Heart left ventricle (tissue), 16 donors: ENCODE data around the gene AKR7A2. TPM values are rescaled to one million over a fixed set of nuclear protein-coding genes. Genes with fewer than 3 reads are reported as not detected.
A peak's percentile ranks its signal among the peaks of the same experiment; 100 is the strongest.
"Not testable (repeated sequence)": the region's sequence is repeated elsewhere in the genome, so short reads cannot be mapped to it uniquely, and the experiment has no call there.

Source experiments
- ATAC-seq, 4 donors: fragments of 200-7000 bp; cut with Tn5 transposase; one replicate each; pipeline ENCODE4 v1.9.1; 2020 to 2022; ENCODE audit warnings: moderate library complexity in 4 of 4, mild to moderate bottlenecking in 3 of 4, moderate number of reproducible peaks in 1 of 4
- DNase-seq, 5 donors: peaks; one replicate each; pipeline ENCODE4 v3.0.0-alpha.2; 2020
- H3K27ac ChIP-seq, 12 donors: fragments of 200-600 bp; sonication (generic) in 4 of 12; one replicate each; pipeline versions ENCODE4 v1.5.0 to v1.8.0; 2016 to 2022; ENCODE audit warnings: mild to moderate bottlenecking in 2 of 12
- H3K27me3 ChIP-seq, 9 donors: fragments of 200-600 bp; sonication (generic) in 2 of 9; one replicate each; pipeline versions ENCODE4 v1.5.1 to v1.8.0; 2016 to 2022; ENCODE audit warnings: mild to moderate bottlenecking in 3 of 9
- H3K36me3 ChIP-seq, 9 donors: fragments of 200-600 bp; sonication (generic) in 2 of 9; one replicate each; pipeline versions ENCODE4 v1.5.0 to v1.8.0; 2018 to 2022; ENCODE audit warnings: mild to moderate bottlenecking in 2 of 9
- H3K4me1 ChIP-seq, 12 donors: fragments of 200-600 bp; sonication (generic) in 4 of 12; one replicate each; pipeline versions ENCODE4 v1.5.0 to v1.8.0; 2016 to 2022; ENCODE audit warnings: mild to moderate bottlenecking in 3 of 12
- H3K4me3 ChIP-seq, 12 donors: fragments of 200-600 bp; sonication (generic) in 4 of 12; one replicate each; pipeline versions ENCODE4 v1.5.0 to v1.8.0; 2017 to 2022; ENCODE audit warnings: mild to moderate bottlenecking in 9 of 12, moderate library complexity in 4 of 12
- H3K9me3 ChIP-seq, 12 donors: fragments of 200-600 bp; sonication (generic) in 4 of 12; one replicate each; pipeline versions ENCODE4 v1.5.0 to v1.8.0; 2016 to 2022; ENCODE audit warnings: mild to moderate bottlenecking in 1 of 12
- POLR2A ChIP-seq, 2 donors: fragments of 450-650 bp; IDR thresholded peaks; one replicate each; pipeline ENCODE4 v1.6.1; 2017; ENCODE audit warnings: antibody characterized with exemption in 2 of 2, mild to moderate bottlenecking in 2 of 2, moderate library complexity in 2 of 2
- WGBS, 4 donors: extraction: QIAGEN DNeasy Blood & Tissue Kit in 2 of 4; methylation state at CpG; one replicate each; pipeline versions ENCODE4 v1.1.5 to v1.1.7; 2013 to 2018; 5-methylcytosine and 5-hydroxymethylcytosine counted together
- intact Hi-C, 10 donors: fragments of 100-400 bp; cut with DNase I; formaldehyde crosslinking; loops; one replicate each; pipeline versions ENCODE4 v1.11.1 to v1.14.2; 2022
- polyA plus RNA-seq, 2 donors: library from polyadenylated mRNA; stranded (reverse); fragments of 200-250 nt; gene quantifications; one replicate each; pipeline ENCODE4 v1.2.3, GENCODE V29; 2013
- total RNA-seq, 9 donors: library from RNA; depleted of rRNA in 2 of 9; stranded (reverse); fragments of >200 nt in 2 of 9; fragmentation: NEBNext Ultra II Directional in 3 of 9; extraction: Animal tissue kit (Norgen Biotek cat#: 25700) in 3 of 9; gene quantifications; one replicate each; pipeline versions ENCODE4 v1.1.0 to v1.2.4, GENCODE V29; 2016 to 2023
- TF ChIP-seq, protein P1 (sequence below), 12 donors: fragments of 200-600 bp; sonication (generic) in 4 of 12; IDR thresholded peaks; one replicate each; pipeline versions ENCODE4 v1.5.0 to v1.8.0; 2018 to 2022; ENCODE audit warnings: antibody characterized with exemption in 12 of 12, mild to moderate bottlenecking in 5 of 12
- donor health status: ischemic (EF 13 %, LVEDD 7.1; RV severe dilation, severe dysfunction).
- donor health status: healthy with polysubstance abuse.
- donor health status: DM: no; HTN: yes; CAD: no.
- donor health status: DM: no; HTN: no; CAD: no.
- donor health status: ischemic (EF 25% LVEDD 6.9; RV normal size, moderate dysfunction).
- donor health status: ischemic (EF 25% LVEDD 5.7; RV mildly dilated, moderate dysfunction).
- donor health status: healthy.
- donor health status: DM: yes; HTN: yes; CAD: no.
- donor health status: ischemic (EF 35%, LVEDD 5.7; RV mildly dilated, moderate dysfunction).
- donor health status: nonischemic (EF 11% LVEDD 7.7; RV severe dilation, severe dysfunction).
- donor health status: DM: yes; HTN: yes; CAD: no.
- donor health status: PGD.
- donor health status: ischemic (EF 29% LVEDD 5.4; RV normal size, mild dysfunction).
- donor health status: nonischemic (EF 23%, LVEDD 6.1; RV moderate dilation, normal function).

The AKR7A2 gene
- total and polyA plus RNA-seq, 11 donors = 13.8 to 97.5 (median 41.9) TPM

DNA sequence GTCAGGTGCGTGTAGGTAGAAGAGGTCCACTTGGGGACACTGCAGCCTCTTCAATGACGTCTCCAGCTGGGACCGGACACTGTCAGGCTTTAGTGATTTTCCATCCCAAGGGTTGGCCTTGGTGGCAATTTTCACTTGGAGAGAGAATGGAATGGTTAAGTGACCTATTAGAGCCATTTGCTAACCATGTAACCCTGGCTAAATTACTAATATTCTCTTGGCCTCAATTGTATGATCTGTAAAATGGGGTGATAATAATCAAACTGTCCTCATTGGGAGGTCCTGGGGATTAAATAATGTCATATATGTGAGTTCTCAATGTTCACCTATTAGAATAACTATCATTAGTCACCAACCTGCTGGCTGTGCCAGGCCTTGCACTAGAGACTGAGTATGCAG, 3.4 kb downstream of the AKR7A2 start:
- H3K36me3 ChIP-seq = peaks cover 0 to 53% (median 46%) of the 10 kb centered on the region in 9 donors
- no peaks in the 10 kb centered on the region for H3K27me3 ChIP-seq
- H3K9me3 ChIP-seq = no peaks in the 10 kb centered on the region
- DNase-seq (no peak), ATAC-seq (no peak)
- WGBS, 4 donors = 92 to 98% (median 95%) methylated on average over 2 to 3 of the region's 3 CpGs
- H3K4me1 ChIP-seq = peaks cover 0 to 25% (median 20%) of the 10 kb centered on the region in 12 donors
- intact Hi-C loops = no loop called here
- TF ChIP-seq POLR2A (IDR thresholded peaks at IDR 0.05) = no peak
- TF ChIP-seq, protein P1, sequence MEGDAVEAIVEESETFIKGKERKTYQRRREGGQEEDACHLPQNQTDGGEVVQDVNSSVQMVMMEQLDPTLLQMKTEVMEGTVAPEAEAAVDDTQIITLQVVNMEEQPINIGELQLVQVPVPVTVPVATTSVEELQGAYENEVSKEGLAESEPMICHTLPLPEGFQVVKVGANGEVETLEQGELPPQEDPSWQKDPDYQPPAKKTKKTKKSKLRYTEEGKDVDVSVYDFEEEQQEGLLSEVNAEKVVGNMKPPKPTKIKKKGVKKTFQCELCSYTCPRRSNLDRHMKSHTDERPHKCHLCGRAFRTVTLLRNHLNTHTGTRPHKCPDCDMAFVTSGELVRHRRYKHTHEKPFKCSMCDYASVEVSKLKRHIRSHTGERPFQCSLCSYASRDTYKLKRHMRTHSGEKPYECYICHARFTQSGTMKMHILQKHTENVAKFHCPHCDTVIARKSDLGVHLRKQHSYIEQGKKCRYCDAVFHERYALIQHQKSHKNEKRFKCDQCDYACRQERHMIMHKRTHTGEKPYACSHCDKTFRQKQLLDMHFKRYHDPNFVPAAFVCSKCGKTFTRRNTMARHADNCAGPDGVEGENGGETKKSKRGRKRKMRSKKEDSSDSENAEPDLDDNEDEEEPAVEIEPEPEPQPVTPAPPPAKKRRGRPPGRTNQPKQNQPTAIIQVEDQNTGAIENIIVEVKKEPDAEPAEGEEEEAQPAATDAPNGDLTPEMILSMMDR (IDR thresholded peaks at IDR 0.05) = no peak
- no peak overlapping the region for H3K4me3 ChIP-seq
- H3K27ac ChIP-seq = no peak overlapping the region

DNA sequence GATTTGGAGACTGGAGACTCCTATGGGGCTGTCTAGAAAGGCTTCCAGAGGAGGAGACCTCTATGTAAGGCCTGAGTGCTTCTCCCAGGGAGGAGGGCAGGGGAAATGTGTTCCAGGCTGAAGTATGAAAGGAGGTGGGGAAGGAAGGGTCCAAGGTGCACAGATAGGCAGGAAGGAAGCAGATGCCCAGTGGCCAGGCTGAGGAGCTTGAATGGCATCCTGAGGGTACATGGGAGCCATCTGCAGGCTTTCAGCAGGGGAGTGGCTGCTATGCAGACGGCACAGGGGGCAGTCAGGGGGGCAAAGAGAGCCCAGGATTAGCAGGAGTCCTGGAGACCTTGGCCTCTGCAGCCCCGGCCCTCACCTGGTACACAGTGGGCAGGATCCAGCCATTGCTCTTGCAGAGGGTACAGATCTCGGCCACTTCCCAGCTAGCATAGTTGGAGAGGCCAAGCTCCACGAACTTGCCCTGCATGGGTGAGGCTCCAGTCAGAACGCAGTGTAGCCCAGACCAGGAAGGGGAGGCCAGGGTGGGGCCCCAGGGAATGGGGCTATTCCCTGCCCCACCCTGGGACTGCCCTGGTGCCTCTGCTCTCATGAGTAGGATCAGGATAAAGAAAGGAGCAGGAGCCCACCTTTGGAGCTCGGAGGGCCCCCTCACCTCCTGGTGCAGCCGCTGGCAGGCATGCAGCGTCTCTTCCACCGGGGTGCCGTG, 4.0 kb downstream of the AKR7A2 start:
- DNase-seq = no peak
- 91 to 94% (median 93%) methylated on average over 7 to 10 of the region's 10 CpGs for WGBS, 4 donors
- H3K36me3 ChIP-seq = peaks cover 0 to 59% (median 52%) of the 10 kb centered on the region in 9 donors
- no peaks in the 10 kb centered on the region for H3K9me3 ChIP-seq
- no peak for ATAC-seq
- H3K27me3 ChIP-seq = no peaks in the 10 kb centered on the region
- H3K4me3 ChIP-seq = no peak overlapping the region
- peaks cover 0 to 20% (median 15%) of the 10 kb centered on the region in 12 donors for H3K4me1 ChIP-seq
- intact Hi-C loops = no loop called here
- no peak overlapping the region for H3K27ac ChIP-seq
- TF ChIP-seq, protein P1 (IDR thresholded peaks at IDR 0.05) = no peak
- no peak for TF ChIP-seq POLR2A (IDR thresholded peaks at IDR 0.05)

DNA sequence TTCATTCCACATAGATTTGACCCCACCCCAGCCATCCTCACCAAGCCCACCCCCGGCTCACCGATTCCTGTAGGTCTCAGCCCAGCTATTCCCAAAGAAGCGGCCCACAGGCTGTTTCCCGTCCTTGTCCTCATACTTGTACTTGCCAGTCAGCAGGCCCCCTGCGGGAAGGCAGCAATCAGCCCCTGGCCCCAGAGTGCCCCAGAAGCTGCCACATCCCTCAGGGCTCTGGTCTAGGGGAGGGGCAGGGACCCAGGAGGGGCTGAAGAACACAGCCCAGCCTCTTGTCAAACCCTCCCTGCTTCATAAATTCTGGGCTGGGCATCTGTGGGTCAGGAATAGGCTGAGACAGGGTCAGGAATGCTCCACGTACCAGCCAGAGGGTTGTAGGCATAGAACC, 5.0 kb downstream of the AKR7A2 start:
- WGBS, 4 donors = 92 to 98% (median 96%) methylated on average over 3 to 6 of the region's 6 CpGs
- DNase-seq (peak in 1 of 5 donors; percentile 46), ATAC-seq (no peak)
- no peaks in the 10 kb centered on the region for H3K27me3 ChIP-seq
- no peaks in the 10 kb centered on the region for H3K9me3 ChIP-seq
- H3K4me1 ChIP-seq = peaks cover 0 to 16% (median 10%) of the 10 kb centered on the region in 12 donors
- intact Hi-C loops = no loop called here
- H3K4me3 ChIP-seq = no peak overlapping the region
- TF ChIP-seq, protein P1 (IDR thresholded peaks at IDR 0.05) = no peak
- no peak for TF ChIP-seq POLR2A (IDR thresholded peaks at IDR 0.05)
- H3K36me3 ChIP-seq = peaks cover 0 to 68% (median 59%) of the 10 kb centered on the region in 9 donors
- no peak overlapping the region for H3K27ac ChIP-seq

DNA sequence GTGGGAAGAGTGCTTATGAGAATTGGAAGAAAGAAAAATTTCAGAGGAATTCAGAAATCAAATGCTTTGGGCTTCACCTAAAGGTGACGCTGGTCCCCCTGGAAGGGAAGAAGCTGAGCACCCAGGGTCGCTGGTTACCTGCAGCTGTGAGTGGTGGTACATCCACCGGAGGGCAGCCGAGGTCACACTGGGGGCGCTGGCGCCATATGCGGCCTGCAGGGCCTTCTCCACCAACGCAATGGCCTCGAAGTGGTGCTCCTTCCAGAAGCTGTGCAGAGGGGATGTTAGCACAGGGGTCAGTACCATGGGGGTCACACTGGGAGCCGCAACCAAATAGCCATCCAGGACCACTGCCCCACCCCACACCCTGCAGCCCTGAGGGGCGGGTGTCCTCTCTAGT, 6.1 kb downstream of the AKR7A2 start:
- Histone ChIP-seq H3K36me3 (peaks cover 0 to 68% (median 59%) of the 10 kb centered on the region in 9 donors), H3K4me1 (peaks cover 0 to 12% (median 3%) of the 10 kb centered on the region in 12 donors), H3K9me3 (no peaks in the 10 kb centered on the region), H3K4me3 (no peak overlapping the region), H3K27me3 (no peaks in the 10 kb centered on the region), H3K27ac (no peak overlapping the region)
- no peak for TF ChIP-seq POLR2A (IDR thresholded peaks at IDR 0.05)
- TF ChIP-seq, protein P1 (IDR thresholded peaks at IDR 0.05) = no peak
- no peak for ATAC-seq
- no peak for DNase-seq
- intact Hi-C loops = no loop called here
- 86 to 96% (median 94%) methylated on average over 6 to 11 of the region's 11 CpGs for WGBS, 4 donors

DNA sequence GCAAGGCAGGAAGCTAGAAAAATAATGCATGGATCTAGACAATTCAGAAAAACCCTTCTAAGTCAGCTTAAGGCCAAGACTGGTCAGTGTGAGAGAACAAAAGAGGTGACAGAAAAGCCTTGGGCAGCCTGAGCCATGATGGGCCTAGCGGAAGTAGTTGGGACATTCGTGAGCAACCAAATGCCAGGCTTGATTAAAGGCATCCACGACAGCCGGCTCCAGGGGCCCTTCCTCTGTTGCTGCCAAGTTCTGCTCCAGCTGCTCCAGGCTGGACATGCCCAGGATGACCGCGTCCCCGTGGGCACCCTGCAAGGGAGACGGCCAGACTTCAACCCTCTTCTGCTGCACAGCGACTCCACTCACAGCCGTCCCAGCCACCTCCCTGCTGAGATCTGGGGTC, 7.9 kb downstream of the AKR7A2 start:
- H3K27me3 ChIP-seq, H3K9me3 ChIP-seq, H3K4me1 ChIP-seq, ATAC-seq, DNase-seq, intact Hi-C loops, H3K4me3 ChIP-seq, H3K27ac ChIP-seq: not testable (repeated sequence)
- peaks cover 0 to 68% (median 59%) of the 10 kb centered on the region in 9 donors for H3K36me3 ChIP-seq
- whole genome bisulfite sequencing, 4 donors = 90 to 94% (median 91%) methylated on average over 6 to 10 of the region's 10 CpGs
